Left ventricle myocardium inferior (tissue), 1 donor: ENCODE data around the gene TECR. TPM values are rescaled to one million over a fixed set of nuclear protein-coding genes. Genes with fewer than 3 reads are reported as not detected.
A peak's percentile ranks its signal among the peaks of the same experiment; 100 is the strongest.

Experiments
- DNase-seq: peaks from one replicate; pipeline ENCODE4 v3.0.0-alpha.2; 2020
- H3K27ac ChIP-seq: fragments of 200-600 bp; replicated peaks from 2 replicates; pipeline ENCODE4 v1.8.0; 2021
- H3K27me3 ChIP-seq: fragments of 200-600 bp; 2 replicates; pipeline ENCODE4 v1.8.0; 2021; ENCODE audit warnings: low read depth
- H3K36me3 ChIP-seq: fragments of 200-600 bp; 2 replicates; pipeline ENCODE4 v1.8.0; 2021
- H3K4me1 ChIP-seq: fragments of 200-600 bp; 2 replicates; pipeline ENCODE4 v1.8.0; 2021
- H3K4me3 ChIP-seq: fragments of 200-600 bp; 2 replicates; pipeline ENCODE4 v1.8.0; 2021; ENCODE audit warnings: mild to moderate bottlenecking, moderate library complexity
- H3K9me3 ChIP-seq: fragments of 200-600 bp; replicated peaks from 2 replicates; pipeline ENCODE4 v1.8.0; 2021
- CTCF ChIP-seq: fragments of 200-600 bp; IDR thresholded peaks from 2 replicates; pipeline ENCODE4 v1.8.0; 2021; ENCODE audit warnings: antibody characterized with exemption, mild to moderate bottlenecking, borderline replicate concordance
- intact Hi-C: fragments of 100-400 bp; cut with micrococcal nuclease; formaldehyde crosslinking; loops from one replicate; pipeline ENCODE4 v1.11.0; 2022
- total RNA-seq: library from RNA; stranded (reverse); fragmentation: NEBNext Ultra II Directional; extraction: Animal tissue kit (Norgen Biotek cat#: 25700); gene quantifications from one replicate; pipeline ENCODE4 v1.2.1, GENCODE V29; 2021
- donor health status: DM: no; HTN: yes; CAD: no; lungs with severe emphysema.

The TECR gene
- total RNA-seq, 1 donor from 2014 or later = 69.3 TPM

GRCh38 chr19:14517840-14518505 is 11.4 kb upstream of the TECR start, which contains the start of gene DNAJB1:
Gene DNAJB1, minus strand, starts transcription at chr19:14518397. Its CDS starts 48 bp downstream, at chr19:14518349.
- peaks cover 33% of the 10 kb centered on the region for H3K36me3 ChIP-seq
- TF ChIP-seq CTCF = no peak
- H3K4me3 ChIP-seq = peak within 1 kb of the TSS; percentile 99
- H3K27ac ChIP-seq = peak within 1 kb of the TSS; percentile 100
- peaks cover 59% of the 10 kb centered on the region for H3K4me1 ChIP-seq
- intact Hi-C loops = no loop called here
- DNase-seq = peak; percentile 86
- no peaks in the 10 kb centered on the region for H3K9me3 ChIP-seq
- no peaks in the 10 kb centered on the region for H3K27me3 ChIP-seq

- TF ChIP-seq CTCF = no peak
- Histone ChIP-seq H3K36me3 (peaks cover 28% of the 10 kb centered on the region), H3K4me1 (peaks cover 46% of the 10 kb centered on the region), H3K27me3 (no peaks in the 10 kb centered on the region), H3K9me3 (no peaks in the 10 kb centered on the region), H3K4me3 (peak overlapping the region; percentile 99), H3K27ac (peak overlapping the region; percentile 100)
- no peak for DNase-seq
- intact Hi-C loops = no loop called here
Measured at GRCh38 chr19:14519245-14519859, 10.0 kb upstream of the TECR start.

GRCh38 chr19:14519860-14520407 is 9.5 kb upstream of the TECR start:
- Histone ChIP-seq H3K36me3 (peaks cover 23% of the 10 kb centered on the region), H3K9me3 (no peaks in the 10 kb centered on the region), H3K4me3 (no peak overlapping the region), H3K27ac (peak overlapping the region; percentile 100), H3K27me3 (no peaks in the 10 kb centered on the region), H3K4me1 (peaks cover 40% of the 10 kb centered on the region)
- TF ChIP-seq CTCF = no peak
- intact Hi-C loops = no loop called here
- DNase-seq = no peak

GRCh38 chr19:14520543-14520942 is 8.9 kb upstream of the TECR start:
- intact Hi-C loops = no loop called here
- no peaks in the 10 kb centered on the region for H3K27me3 ChIP-seq
- no peak for TF ChIP-seq CTCF
- no peak for DNase-seq
- H3K36me3 ChIP-seq = peaks cover 16% of the 10 kb centered on the region
- H3K4me3 ChIP-seq = no peak overlapping the region
- no peak overlapping the region for H3K27ac ChIP-seq
- H3K4me1 ChIP-seq = peaks cover 34% of the 10 kb centered on the region
- H3K9me3 ChIP-seq = no peaks in the 10 kb centered on the region

GRCh38 chr19:14525729-14526128 is 3.7 kb upstream of the TECR start:
- Histone ChIP-seq H3K36me3 (no peaks in the 10 kb centered on the region), H3K4me1 (peaks cover 19% of the 10 kb centered on the region), H3K27me3 (no peaks in the 10 kb centered on the region), H3K27ac (no peak overlapping the region), H3K4me3 (no peak overlapping the region), H3K9me3 (no peaks in the 10 kb centered on the region)
- no peak for DNase-seq
- intact Hi-C loops = no loop called here
- no peak for TF ChIP-seq CTCF
